ENCODE data around the gene ZNF280A.
A peak's percentile ranks its signal among the peaks of the same experiment; 100 is the strongest.
"Not testable (repeated sequence)": the region's sequence is repeated elsewhere in the genome, so short reads cannot be mapped to it uniquely, and the experiment has no call there.

ZNF280A gene

DNA sequence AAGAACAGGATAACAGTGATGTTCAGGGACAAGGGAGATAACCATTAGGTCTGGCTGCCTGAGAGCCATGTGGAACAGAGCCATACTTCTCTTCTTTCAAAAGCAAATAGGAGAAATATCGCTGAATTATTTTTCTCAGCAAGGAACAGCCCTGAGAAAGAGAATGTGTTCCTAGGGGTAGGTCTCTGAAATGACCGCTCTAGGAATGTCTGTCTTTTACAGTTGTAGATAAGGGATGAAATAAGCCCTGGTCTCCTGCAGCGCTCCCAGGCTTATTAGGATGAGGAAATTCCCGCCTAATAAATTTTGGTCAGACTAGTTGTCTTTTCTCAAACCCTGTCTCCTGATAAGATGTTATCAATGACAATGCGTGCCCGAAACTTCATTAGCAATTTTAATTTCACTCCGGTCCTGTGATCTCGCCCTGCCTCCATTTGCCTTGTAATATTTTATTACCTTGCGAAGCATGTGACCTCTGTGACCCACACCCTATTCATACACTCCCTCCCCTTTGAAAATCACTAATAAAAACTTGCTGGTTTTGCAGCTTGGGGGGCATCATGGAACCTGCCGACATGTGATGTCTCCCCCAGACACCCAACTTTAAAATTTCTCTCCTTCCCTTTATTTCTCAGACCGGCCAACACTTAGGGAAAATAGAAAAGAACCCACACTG, 51.1 kb downstream of the ZNF280A start:
- not testable (repeated sequence) for ATAC-seq, DNase-seq

DNA sequence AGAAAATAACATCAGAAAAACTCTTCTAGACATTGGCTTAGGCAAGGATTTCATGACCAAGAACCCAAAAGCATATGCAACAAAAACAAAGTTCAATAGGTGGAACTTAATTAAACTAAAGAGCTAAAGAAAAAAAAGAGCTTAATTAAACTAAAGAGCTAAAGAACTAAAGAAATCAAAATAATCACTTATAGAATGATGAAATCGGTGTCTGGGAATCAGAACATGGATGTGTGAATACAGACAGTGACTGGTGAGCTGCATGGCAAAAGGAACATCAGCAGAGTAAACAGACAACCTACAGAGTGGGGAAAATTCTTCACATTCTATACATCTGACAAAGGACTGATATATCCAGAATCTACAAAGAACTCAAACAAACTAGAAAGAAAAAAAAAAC, 53.0 kb downstream of the ZNF280A start:
- ATAC-seq = no peak
- no peak for DNase-seq

DNA sequence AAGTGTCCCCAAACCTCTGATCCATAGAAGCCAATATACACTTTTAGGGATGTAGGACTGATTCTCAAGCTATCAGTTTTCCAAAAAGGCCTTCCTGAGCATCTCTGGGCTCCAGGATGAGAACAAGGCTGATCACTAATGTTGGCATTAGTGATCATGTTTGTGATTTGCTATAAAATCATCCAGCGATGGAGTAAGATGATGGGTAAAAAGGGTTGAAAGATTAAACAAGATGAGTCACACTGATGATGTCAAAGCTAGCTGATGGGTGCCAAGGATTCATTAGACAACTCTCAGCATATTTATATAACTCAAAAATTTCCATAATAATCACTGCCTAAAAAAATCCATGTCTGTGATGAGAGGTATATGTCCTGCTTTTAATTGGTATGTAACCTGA, 54.3 kb downstream of the ZNF280A start:
- no peak for ATAC-seq
- no peak for DNase-seq

DNA sequence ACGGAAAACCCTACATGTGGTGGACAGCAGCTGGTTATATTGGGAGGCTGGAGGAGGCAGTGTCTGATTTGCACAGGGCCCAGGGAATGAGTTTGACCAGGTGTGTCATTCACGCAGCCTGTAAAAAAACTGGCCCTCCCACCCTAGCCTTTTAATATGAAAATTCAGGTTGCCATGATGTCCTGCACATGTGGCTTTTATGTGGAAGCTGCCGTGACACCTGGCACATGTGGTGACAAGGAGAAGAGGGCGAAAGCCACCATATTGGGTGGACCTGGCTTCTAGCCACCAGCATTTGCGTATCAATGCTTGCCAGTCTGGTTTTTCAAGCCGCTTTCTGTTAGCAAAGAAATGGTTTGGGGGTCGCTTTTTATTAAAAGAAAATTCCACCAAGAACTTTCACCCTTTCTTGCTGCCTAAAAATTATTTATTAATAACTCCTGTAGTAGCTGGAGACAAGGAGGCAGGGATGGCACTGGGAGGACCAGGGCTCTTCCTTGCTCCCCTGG, 54.9 kb downstream of the ZNF280A start:
- DNase-seq = no peak
- ATAC-seq = no peak

DNA sequence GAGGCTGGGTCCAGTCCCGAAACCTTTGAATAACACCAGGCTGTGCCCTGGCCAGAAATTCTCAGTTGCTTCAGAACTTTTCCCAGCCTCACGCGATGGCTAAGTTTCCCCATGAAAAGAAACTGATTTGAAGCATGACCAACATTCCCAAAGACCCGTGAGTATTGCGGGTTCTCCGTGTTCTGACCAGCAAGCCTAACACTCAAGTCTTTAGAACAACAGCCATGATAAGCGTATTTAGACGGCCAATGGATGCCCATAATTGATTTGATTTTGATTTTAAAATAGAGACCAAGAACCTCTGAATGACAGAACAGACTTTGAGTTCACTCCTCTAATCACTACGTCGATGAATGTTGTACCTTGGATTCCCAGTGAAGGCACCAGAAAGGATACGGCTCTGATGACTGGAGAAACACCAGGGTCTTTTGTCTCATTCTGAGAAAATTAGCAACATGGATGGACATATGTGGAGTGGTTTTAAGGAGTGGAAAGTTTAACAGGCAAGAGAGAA, 55.5 kb downstream of the ZNF280A start:
- DNase-seq (no peak), ATAC-seq (no peak)

DNA sequence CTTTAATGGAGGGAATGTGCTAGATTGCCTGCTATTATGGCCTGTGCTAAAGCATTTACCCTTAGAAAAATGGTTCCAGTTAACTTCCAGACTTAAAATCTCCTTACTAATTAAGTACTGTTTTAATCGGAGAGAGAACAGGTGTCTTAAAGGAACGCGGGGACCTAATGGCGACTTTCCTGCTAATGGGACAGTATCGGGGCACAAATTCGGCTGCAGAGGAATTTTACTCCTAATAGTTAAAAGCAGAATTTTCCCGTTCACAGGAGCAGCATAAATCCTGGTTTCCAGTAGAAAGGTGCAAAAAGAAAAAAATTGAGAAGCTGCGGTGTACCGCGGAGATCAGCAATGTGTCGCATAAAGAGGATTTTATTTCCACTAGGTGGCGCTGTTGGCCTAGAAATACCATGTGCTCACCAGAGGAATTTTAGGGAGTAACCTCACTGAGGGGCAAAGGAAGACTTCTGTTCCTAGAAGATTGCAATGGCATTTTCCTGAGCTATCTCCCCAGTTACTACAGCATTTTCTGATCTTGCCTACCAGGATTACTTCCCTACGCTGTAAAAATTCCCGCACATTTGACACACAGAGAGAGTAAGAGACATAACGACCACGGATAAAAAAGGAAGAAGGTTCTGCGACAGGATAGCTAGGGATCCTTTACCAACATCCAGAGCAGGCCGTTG, 56.1 kb downstream of the ZNF280A start:
- peak; percentile 64 for DNase-seq
- ATAC-seq = no peak

Measured in stimulated activated naive CD8-positive, alpha-beta T cell treated with anti-CD3 and anti-CD28 coated beads, Interleukin-15, Interleukin-2, amounts not matched to agents 100 U/mL and 50 U/mL, for 24 hours (primary cell).